Ascending aorta (tissue), 1 donor: ENCODE measurements around the gene ZNF705A. TPM values are rescaled to one million over a fixed set of nuclear protein-coding genes. Genes with fewer than 3 reads are reported as not detected.

Source experiments
- total RNA-seq: library from RNA; depleted of rRNA; stranded (reverse); fragments of >200 nt; gene quantifications from one replicate; pipeline ENCODE4 v1.1.0, GENCODE V29; 2016

ZNF705A gene
- total RNA-seq, 1 donor from 2014 or later, result not detected

Other genes starting within 250 kb of the ZNF705A start
- 58.0 TPM for gene SLC2A3, start 220.8 kb upstream of the ZNF705A start, total RNA-seq
- 17.1 TPM for gene FOXJ2, start 124.3 kb upstream of the ZNF705A start, total RNA-seq
- 2.0 TPM for gene C3AR1, start 90.7 kb upstream of the ZNF705A start, total RNA-seq
- gene NECAP1, start 74.7 kb upstream of the ZNF705A start, total RNA-seq, result 11.2 TPM
- 28.8 TPM for gene CLEC4A, start 33.4 kb upstream of the ZNF705A start, total RNA-seq
- not detected for gene FAM90A1, start 70.6 kb downstream of the ZNF705A start, total RNA-seq